ENCODE measurements around the gene RNU7-1.

Gene RNU7-1

DNA sequence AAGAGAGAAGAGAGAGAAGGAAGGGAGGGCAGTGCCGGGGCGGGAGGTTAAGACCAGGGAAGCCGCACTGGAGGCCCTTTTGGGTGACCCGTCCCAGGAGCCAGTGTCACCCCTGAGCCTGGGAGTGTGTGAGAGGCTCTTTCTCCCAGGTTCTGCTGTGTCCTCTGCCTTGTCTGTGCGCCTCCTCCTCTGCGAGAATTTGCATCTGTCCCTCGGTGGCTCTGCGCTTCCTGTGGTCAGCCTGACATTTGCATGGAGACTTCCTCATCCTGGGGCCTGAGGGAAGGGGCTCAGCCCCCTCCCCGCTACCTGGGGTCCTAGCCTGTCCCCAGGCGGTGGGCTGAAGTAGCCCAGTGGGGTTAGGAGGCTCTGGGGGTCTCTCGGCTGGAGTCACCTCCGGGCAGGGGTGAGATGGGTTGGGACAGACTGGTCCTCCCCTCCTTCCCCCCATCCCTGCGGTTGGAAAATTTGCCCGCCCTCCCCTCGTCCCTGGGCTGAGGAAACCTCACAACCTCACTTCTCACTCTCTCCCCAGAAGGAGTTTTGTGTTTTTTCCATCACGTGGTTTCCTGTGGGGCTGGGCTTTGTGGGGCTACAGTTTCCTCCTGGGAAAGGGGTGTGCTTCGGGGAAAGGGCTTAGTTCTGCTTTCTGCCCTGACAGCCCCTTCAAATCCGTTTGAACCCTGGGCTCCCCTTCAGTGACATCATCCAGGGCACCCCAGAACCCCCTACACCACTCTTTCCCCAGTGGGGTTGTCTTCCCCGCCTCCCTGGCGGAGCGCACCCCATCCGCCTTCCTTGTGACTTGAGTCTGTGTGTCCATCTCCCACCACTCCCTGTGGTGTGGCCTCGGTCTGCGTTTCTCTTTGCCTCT lies 10.1 kb downstream of the RNU7-1 start:
- no peak for DNase-seq (ENCODE audit: low spot score)

GRCh38 chr12:6954316-6955107 lies 10.9 kb downstream of the RNU7-1 start:
- DNase-seq (ENCODE audit: low spot score) = no peak

- no peak for DNase-seq (ENCODE audit: low spot score)
These were observed 11.7 kb downstream of the RNU7-1 start for GRCh38 chr12:6955108-6956020.

DNA sequence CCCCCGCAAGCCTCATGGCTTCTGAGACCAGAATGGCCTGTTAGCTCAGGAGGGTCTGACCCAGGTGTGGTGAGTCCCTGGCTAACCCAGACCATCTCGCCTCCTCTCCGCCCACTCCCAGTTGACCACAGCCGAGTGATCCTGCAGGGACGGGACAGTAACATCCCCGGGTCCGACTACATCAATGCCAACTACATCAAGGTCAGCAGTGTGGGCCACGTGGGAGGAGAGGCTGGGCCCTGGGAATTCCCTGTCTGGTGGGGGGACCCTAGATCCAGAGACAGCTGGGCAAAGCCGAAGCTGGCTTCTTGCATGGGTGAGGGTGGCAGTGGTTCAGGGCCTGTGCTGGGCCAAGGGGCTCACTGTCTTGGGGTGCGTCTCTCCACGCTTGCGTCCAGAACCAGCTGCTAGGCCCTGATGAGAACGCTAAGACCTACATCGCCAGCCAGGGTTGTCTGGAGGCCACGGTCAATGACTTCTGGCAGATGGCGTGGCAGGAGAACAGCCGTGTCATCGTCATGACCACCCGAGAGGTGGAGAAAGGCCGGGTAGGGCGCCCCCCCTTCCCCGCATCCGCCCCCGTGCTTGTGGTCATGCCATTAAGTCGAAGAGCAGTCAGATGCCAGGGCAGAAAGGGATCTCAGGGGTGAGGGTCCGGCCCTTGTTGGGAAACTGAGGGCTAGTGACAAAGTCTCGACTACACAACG lies 12.6 kb downstream of the RNU7-1 start:
- no peak for DNase-seq (ENCODE audit: low spot score)

DNA sequence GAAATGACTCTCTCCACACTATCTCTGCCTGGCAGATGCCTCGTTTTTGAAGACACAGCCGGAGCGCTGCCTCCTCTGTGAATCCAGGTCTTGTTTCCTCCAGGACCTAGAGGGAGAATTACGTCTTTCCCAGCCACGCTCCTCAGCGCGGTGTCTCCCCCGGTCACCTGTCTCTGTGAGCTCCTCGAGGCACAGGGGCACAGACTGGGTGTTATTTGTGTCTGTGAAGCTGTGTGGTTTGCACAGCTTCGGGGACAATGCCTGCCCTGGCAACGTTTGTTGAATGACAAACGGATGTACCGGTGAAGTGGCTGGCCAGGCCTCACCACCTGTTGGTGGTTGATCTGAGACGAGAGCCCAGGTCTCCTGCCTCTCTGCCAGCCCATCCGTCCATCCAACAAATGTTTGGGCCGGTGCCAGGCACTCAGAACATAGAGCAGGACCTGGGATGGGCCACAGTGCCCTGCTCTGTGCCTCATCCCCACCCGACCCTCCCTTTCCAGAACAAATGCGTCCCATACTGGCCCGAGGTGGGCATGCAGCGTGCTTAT lies 13.6 kb downstream of the RNU7-1 start:
- no peak for DNase-seq (ENCODE audit: low spot score)

GRCh38 chr12:6957741-6958608 lies 14.4 kb downstream of the RNU7-1 start:
- DNase-seq (ENCODE audit: low spot score) = no peak

- no peak for DNase-seq (ENCODE audit: low spot score)
These were observed 15.0 kb downstream of the RNU7-1 start for GRCh38 chr12:6958609-6959057.

GRCh38 chr12:6959058-6959804 lies 15.6 kb downstream of the RNU7-1 start:
- DNase-seq (ENCODE audit: low spot score) = no peak

- no peak for DNase-seq (ENCODE audit: low spot score)
These were observed 16.4 kb downstream of the RNU7-1 start for GRCh38 chr12:6959805-6960592.

DNA sequence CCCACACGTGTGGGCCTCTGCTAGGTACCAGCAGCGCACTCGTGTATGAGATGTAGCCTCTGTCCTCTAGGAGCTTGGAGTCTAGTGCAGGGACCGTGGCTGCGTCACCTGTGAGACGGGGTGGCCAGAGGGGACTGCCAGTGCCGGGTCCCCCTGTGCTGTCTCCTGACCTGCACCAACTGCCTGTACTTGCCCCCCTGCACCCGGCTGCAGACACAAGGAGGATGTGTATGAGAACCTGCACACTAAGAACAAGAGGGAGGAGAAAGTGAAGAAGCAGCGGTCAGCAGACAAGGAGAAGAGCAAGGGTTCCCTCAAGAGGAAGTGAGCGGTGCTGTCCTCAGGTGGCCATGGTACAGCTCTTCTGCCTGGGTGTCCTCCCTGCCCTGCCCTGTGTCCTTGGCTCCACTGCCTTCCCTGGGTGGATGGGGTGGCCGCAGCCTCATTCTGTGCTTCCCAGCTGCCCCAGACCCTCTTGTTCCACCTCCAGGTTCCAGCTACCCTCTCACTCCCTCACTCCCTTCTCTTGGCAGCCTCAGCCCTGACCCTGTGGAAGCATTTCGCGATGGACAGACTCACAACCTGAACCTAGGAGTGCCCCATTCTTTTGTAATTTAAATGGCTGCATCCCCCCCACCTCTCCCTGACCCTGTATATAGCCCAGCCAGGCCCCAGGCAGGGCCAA lies 17.1 kb downstream of the RNU7-1 start:
- no peak for DNase-seq (ENCODE audit: low spot score)

DNA sequence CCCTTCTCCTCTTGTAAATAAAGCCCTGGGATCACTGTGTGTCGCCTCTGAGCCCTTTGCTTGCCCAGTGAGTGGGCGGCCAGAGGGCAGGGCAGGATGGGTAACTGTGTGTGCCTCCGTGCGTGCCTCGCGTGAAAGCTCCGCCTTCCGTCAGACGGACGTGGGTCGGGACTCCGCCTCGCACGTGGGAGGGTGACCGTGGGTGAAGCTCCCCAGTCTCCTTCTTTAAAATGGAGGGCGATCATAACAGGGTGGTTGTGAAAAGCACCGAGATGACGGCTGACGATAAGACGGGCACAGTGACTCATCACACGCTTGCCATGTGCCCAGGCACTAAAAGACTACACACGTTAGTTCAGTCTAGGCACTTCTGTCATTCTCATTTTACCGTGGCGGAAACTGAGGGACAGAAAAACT lies 17.7 kb downstream of the RNU7-1 start:
- no peak for DNase-seq (ENCODE audit: low spot score)

DNA sequence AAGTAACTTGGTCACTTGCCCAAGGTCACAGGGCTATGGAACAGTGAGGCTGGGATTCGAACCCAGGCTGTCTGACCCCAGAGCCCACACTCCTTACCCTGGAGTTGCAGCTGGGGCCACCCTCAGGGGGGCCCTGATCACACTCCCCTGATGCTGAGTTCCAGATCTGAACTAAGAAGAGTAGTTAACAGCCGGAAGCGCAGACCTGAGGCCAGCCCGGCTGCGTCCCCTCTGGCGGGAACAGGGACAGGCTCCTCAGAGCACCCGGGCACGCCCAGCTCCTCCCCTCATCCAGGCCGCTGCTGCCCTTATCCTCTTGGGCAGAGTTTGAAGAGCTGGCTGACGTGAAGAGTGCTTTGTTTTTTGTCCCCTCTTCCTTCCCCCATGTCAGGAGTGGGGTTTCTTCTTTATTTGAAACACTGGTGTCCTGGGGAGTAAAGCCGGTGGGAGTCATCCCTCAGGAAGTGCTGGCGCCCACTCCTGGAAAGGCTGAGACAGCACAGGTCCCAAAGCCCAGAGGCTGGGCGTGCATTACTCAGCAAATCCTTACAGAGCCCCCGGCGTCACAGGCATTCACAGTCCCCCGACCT lies 18.2 kb downstream of the RNU7-1 start:
- peak; percentile 77 for DNase-seq (ENCODE audit: low spot score)

DNA sequence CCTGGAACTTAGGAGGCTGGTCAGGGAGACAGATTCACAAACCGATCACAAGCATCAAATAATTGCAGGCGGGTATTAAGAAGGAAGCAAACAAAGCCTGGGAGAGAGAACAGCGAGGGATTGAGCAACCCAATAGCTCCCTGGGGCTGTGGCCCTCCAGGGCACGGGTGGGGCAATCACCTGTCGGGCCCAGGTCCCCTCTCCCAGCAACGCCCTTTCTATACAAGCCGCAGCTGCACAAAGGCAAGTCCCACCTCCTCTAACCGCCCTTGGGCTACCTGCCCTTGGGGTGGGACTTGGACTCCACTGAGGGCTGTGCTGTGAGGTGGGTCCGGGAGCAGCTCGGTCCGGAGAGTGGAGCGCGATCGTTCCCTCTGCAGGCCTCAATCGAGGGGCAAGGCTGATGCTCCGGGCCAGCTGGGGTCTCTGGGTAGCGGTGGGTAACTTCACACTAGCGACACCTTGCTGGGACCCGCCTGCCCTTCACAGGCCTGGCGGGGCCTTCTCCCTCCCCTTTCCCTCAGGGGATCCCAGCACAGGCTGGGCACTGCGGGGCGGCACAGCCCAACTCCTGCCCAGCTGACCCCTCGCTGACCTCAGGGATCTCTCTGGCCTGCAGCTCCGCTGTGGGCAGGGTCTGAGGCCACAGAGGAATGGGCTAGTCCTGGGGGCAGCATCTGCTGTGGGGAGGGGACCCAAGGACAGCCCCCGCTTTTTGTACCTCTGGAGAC lies 18.8 kb downstream of the RNU7-1 start:
- no peak for DNase-seq (ENCODE audit: low spot score)

GRCh38 chr12:6963016-6963731 lies 19.6 kb downstream of the RNU7-1 start:
- no peak for DNase-seq (ENCODE audit: low spot score)

DNA sequence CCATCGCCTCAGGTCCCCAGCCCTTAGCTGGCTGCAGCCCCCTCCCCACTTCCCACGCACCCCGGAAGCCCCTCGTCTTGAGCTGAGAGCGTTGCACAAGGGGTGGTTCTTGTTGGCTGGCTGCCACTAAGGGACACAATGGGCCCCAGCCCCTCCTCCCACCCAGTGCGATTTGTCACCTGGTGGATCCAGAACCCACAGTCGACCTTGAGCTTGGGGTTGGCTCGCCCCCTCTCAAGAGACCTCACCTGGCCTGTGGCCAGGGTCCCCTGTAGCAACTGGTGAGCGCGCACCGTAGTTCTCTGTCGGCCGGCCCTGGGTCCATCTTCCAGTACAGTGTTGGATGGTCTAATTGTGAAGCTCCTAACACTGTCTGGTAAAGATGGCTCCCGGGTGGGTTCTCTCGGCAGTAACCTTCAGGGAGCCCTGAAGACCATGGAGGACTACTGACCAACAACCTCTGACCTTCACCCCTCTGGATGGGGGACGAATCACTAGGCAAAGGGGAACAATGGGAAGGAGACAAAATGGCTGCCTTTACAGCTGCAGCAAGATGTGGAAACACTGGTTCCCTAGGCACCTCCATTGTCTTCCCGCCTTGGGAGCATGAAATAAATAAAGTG lies 20.3 kb downstream of the RNU7-1 start:
- no peak for DNase-seq (ENCODE audit: low spot score)

DNA sequence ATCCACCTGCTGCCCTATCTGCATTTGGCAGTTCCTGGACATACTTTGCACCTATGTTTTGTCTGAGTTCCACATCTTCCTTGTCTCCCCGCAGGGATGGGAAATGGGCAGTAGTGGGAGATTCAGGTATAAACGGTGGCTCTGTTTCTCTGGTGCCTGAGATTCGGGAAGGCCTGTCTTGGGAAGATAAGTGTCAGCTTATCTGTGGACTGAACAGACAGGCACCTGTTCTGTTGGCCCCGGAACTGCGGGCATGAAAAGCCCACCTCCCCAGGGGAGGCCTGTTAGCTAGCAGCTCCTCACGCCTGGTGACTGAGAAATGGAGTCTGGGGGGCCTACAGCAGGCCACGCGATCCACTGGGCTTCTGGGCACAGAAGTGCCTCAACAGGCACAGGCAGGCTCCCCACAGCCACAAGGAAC lies 21.0 kb downstream of the RNU7-1 start:
- DNase-seq (ENCODE audit: low spot score) = no peak
